Activated T-cell treated with anti-CD3 and anti-CD28 coated beads, Interleukin-2, amount 50 U/mL, for 72 hours (primary cell): ENCODE measurements around the gene GRIK4. TPM values are rescaled to one million over a fixed set of nuclear protein-coding genes. Genes with fewer than 3 reads are reported as not detected.

Experiments
- ATAC-seq, 2 donors: fragments of 150-1000 bp; cut with Tn5 transposase; replicated peaks in 1 of 2; 2 replicates each; pipeline ENCODE4 v1.10.0; 2021; ENCODE audit warnings: moderate library complexity in 2 of 2, mild to moderate bottlenecking in 1 of 2
- DNase-seq, 2 donors: peaks; one replicate each; pipeline ENCODE4 v3.0.0; 2021 to 2022; ENCODE audit warnings: mixed read lengths in 1 of 2
- H3K27ac Mint-ChIP-seq: one replicate; pipeline ENCODE4 v1.8.0; 2022; ENCODE audit warnings: mild to moderate bottlenecking, moderate library complexity, mixed read lengths
- H3K27me3 Mint-ChIP-seq: one replicate; pipeline ENCODE4 v1.8.0; 2022; ENCODE audit warnings: low read depth, mixed read lengths
- H3K36me3 Mint-ChIP-seq, 2 donors: one replicate each; pipeline ENCODE4 v1.8.0; 2022; ENCODE audit warnings: mixed read lengths in 2 of 2, mild to moderate bottlenecking in 1 of 2; ENCODE audit not compliant: insufficient read depth in 2 of 2
- H3K4me1 Mint-ChIP-seq: one replicate; pipeline ENCODE4 v1.8.0; 2022; ENCODE audit warnings: low read depth, mixed read lengths
- H3K4me3 Mint-ChIP-seq, 2 donors: one replicate each; pipeline ENCODE4 v1.8.0; 2022; ENCODE audit warnings: mild to moderate bottlenecking in 2 of 2, mixed read lengths in 2 of 2, moderate library complexity in 2 of 2
- H3K9me3 Mint-ChIP-seq, 2 donors: one replicate each; pipeline ENCODE4 v1.8.0; 2022; ENCODE audit warnings: mixed read lengths in 2 of 2
- total RNA-seq, 2 donors: library from RNA; stranded (reverse); gene quantifications; one replicate each; pipeline ENCODE4 v1.2.3, GENCODE V29; 2022

GRIK4 gene
- total RNA-seq, 2 donors from 2014 or later, result 0.12 TPM; not detected in 1

- H3K4me1 Mint-ChIP-seq, result no peaks in the 10 kb centered on the region
- no peak overlapping the region for H3K4me3 Mint-ChIP-seq
Measured at GRCh38 chr11:120551191-120551590, 39.6 kb downstream of the GRIK4 start.

GRCh38 chr11:120554766-120555432 lies 43.4 kb downstream of the GRIK4 start:
- no peak for ATAC-seq
- no peak overlapping the region for H3K27ac Mint-ChIP-seq
- no peak for DNase-seq
- no peaks in the 10 kb centered on the region for H3K9me3 Mint-ChIP-seq
- H3K36me3 Mint-ChIP-seq, result no peaks in the 10 kb centered on the region
- H3K4me1 Mint-ChIP-seq, result no peaks in the 10 kb centered on the region
- no peak overlapping the region for H3K4me3 Mint-ChIP-seq
- H3K27me3 Mint-ChIP-seq, result peaks cover 10% of the 10 kb centered on the region

More at GRCh38 chr11:120551191-120551590, 39.6 kb downstream of the GRIK4 start:
- H3K36me3 Mint-ChIP-seq, result no peaks in the 10 kb centered on the region
- H3K27me3 Mint-ChIP-seq, result peaks cover 15% of the 10 kb centered on the region
- no peaks in the 10 kb centered on the region for H3K9me3 Mint-ChIP-seq
- DNase-seq, result no peak
- no peak for ATAC-seq
- no peak overlapping the region for H3K27ac Mint-ChIP-seq

- DNase-seq (no peak), ATAC-seq (no peak)
- Mint-ChIP-seq H3K4me3 (no peak overlapping the region), H3K36me3 (no peaks in the 10 kb centered on the region), H3K4me1 (no peaks in the 10 kb centered on the region), H3K27ac (no peak overlapping the region), H3K9me3 (no peaks in the 10 kb centered on the region), H3K27me3 (peaks cover 8% of the 10 kb centered on the region)
Measured at GRCh38 chr11:120555433-120555773, 43.9 kb downstream of the GRIK4 start.

GRCh38 chr11:120556797-120557196 lies 45.2 kb downstream of the GRIK4 start:
- Mint-ChIP-seq H3K4me3 (no peak overlapping the region), H3K4me1 (no peaks in the 10 kb centered on the region), H3K9me3 (no peaks in the 10 kb centered on the region), H3K36me3 (no peaks in the 10 kb centered on the region), H3K27me3 (peaks cover 4% of the 10 kb centered on the region), H3K27ac (no peak overlapping the region)
- ATAC-seq (no peak), DNase-seq (no peak)

- no peak for ATAC-seq
- DNase-seq, result no peak
- Mint-ChIP-seq H3K4me1 (no peaks in the 10 kb centered on the region), H3K36me3 (no peaks in the 10 kb centered on the region), H3K27ac (no peak overlapping the region), H3K27me3 (peaks cover 25% of the 10 kb centered on the region), H3K9me3 (no peaks in the 10 kb centered on the region), H3K4me3 (no peak overlapping the region)
Measured at GRCh38 chr11:120558744-120559431, 47.3 kb downstream of the GRIK4 start.

GRCh38 chr11:120561286-120561685 lies 49.7 kb downstream of the GRIK4 start:
- Mint-ChIP-seq H3K36me3 (no peaks in the 10 kb centered on the region), H3K27ac (no peak overlapping the region), H3K4me1 (no peaks in the 10 kb centered on the region), H3K4me3 (no peak overlapping the region), H3K27me3 (peaks cover 32% of the 10 kb centered on the region), H3K9me3 (no peaks in the 10 kb centered on the region)
- ATAC-seq, result no peak
- DNase-seq, result no peak

GRCh38 chr11:120562806-120563425 lies 51.4 kb downstream of the GRIK4 start:
- Mint-ChIP-seq H3K36me3 (no peaks in the 10 kb centered on the region), H3K4me3 (no peak overlapping the region), H3K27ac (no peak overlapping the region), H3K4me1 (no peaks in the 10 kb centered on the region), H3K9me3 (no peaks in the 10 kb centered on the region), H3K27me3 (peaks cover 40% of the 10 kb centered on the region)
- no peak for DNase-seq
- no peak for ATAC-seq

GRCh38 chr11:120563703-120564572 lies 52.4 kb downstream of the GRIK4 start:
- Mint-ChIP-seq H3K4me3 (no peak overlapping the region), H3K27me3 (peaks cover 40% of the 10 kb centered on the region), H3K36me3 (no peaks in the 10 kb centered on the region), H3K9me3 (no peaks in the 10 kb centered on the region), H3K27ac (no peak overlapping the region), H3K4me1 (no peaks in the 10 kb centered on the region)
- DNase-seq (no peak), ATAC-seq (no peak)

- Mint-ChIP-seq H3K4me3 (peak overlapping the region; percentile 37 to 53), H3K9me3 (no peaks in the 10 kb centered on the region), H3K27me3 (peaks cover 40% of the 10 kb centered on the region), H3K4me1 (no peaks in the 10 kb centered on the region), H3K36me3 (no peaks in the 10 kb centered on the region), H3K27ac (no peak overlapping the region)
- ATAC-seq (peak; percentile 77 to 84), DNase-seq (peak; percentile 58 to 61)
Measured at GRCh38 chr11:120564573-120565311, 53.2 kb downstream of the GRIK4 start.

GRCh38 chr11:120565466-120566155 lies 54.1 kb downstream of the GRIK4 start:
- H3K27ac Mint-ChIP-seq, result no peak overlapping the region
- H3K9me3 Mint-ChIP-seq, result no peaks in the 10 kb centered on the region
- H3K27me3 Mint-ChIP-seq, result peaks cover 40% of the 10 kb centered on the region
- H3K4me3 Mint-ChIP-seq, result peak overlapping the region; percentile 37 to 53
- ATAC-seq, result peak in 1 of 2 donors; percentile 6
- no peaks in the 10 kb centered on the region for H3K36me3 Mint-ChIP-seq
- no peaks in the 10 kb centered on the region for H3K4me1 Mint-ChIP-seq
- DNase-seq, result no peak

- no peak overlapping the region for H3K4me3 Mint-ChIP-seq
- no peaks in the 10 kb centered on the region for H3K9me3 Mint-ChIP-seq
- DNase-seq, result no peak
- no peak for ATAC-seq
- no peak overlapping the region for H3K27ac Mint-ChIP-seq
- no peaks in the 10 kb centered on the region for H3K36me3 Mint-ChIP-seq
- peaks cover 44% of the 10 kb centered on the region for H3K27me3 Mint-ChIP-seq
- H3K4me1 Mint-ChIP-seq, result no peaks in the 10 kb centered on the region
Measured at GRCh38 chr11:120566176-120566575, 54.6 kb downstream of the GRIK4 start.
